Subcutaneous adipose tissue (tissue), 4 donors: ENCODE data around the gene GYG1. TPM values are rescaled to one million over a fixed set of nuclear protein-coding genes. Genes with fewer than 3 reads are reported as not detected.

Source experiments
- total RNA-seq, 4 donors: library from RNA; depleted of rRNA; stranded (reverse); fragments of >200 nt; gene quantifications; one replicate each; pipeline ENCODE4 v1.1.0, GENCODE V29; 2016
- TF ChIP-seq, protein P1 (sequence below): fragments of 450-650 bp; IDR thresholded peaks from one replicate; pipeline ENCODE4 v1.5.1; 2016; ENCODE audit warnings: low read depth, mild to moderate bottlenecking, control low read depth, antibody characterized with exemption, moderate library complexity

The GYG1 gene
- total RNA-seq, 4 donors from 2014 or later = 24.5 to 43.7 (median 33.4) TPM

DNA sequence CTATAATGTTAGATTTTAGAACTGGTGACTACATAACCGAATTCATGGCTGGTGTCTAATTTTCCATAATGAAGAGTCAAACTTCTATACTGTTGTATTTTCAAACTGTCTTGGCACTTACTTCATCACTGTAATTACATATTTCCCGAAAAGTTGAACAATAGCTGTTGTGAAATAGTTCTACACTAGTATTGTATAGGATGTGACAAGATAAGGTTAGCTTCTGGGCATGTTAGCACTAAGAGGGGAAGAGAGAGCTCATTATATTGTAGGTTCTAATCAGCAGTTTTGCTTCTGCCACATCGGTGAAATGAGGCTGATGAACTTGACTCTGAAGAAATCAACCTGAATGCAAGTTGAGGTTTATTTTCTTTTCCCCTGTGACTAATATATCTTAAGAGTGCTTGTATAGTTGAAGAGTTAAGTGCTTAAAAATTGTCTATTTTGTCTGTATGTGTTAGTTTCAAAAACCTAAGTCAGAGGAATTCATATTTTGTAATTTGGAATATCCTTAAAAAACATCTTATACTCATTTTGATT lies 8.9 kb downstream of the GYG1 start:
- TF ChIP-seq, protein P1, sequence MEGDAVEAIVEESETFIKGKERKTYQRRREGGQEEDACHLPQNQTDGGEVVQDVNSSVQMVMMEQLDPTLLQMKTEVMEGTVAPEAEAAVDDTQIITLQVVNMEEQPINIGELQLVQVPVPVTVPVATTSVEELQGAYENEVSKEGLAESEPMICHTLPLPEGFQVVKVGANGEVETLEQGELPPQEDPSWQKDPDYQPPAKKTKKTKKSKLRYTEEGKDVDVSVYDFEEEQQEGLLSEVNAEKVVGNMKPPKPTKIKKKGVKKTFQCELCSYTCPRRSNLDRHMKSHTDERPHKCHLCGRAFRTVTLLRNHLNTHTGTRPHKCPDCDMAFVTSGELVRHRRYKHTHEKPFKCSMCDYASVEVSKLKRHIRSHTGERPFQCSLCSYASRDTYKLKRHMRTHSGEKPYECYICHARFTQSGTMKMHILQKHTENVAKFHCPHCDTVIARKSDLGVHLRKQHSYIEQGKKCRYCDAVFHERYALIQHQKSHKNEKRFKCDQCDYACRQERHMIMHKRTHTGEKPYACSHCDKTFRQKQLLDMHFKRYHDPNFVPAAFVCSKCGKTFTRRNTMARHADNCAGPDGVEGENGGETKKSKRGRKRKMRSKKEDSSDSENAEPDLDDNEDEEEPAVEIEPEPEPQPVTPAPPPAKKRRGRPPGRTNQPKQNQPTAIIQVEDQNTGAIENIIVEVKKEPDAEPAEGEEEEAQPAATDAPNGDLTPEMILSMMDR = no peak

DNA sequence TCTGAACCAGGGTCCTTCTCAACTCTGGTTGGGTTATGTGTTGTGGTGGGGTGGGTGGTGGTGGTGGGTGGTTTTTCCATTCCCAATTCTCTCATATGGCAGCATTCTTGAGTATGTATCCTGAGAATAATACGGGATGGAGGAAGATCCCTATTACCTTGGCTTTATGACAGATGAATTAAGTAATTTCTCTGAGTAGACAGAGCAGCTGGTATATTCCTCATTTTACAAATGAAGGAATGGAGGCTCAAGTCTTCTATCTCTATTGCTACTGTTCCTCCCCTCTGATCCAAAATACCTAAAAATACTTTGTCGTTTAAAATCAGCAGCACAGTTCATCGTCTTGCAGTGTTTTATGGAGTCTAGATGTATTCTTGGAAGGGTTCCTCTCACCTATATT lies 10.4 kb downstream of the GYG1 start:
- TF ChIP-seq, protein P1 = no peak

DNA sequence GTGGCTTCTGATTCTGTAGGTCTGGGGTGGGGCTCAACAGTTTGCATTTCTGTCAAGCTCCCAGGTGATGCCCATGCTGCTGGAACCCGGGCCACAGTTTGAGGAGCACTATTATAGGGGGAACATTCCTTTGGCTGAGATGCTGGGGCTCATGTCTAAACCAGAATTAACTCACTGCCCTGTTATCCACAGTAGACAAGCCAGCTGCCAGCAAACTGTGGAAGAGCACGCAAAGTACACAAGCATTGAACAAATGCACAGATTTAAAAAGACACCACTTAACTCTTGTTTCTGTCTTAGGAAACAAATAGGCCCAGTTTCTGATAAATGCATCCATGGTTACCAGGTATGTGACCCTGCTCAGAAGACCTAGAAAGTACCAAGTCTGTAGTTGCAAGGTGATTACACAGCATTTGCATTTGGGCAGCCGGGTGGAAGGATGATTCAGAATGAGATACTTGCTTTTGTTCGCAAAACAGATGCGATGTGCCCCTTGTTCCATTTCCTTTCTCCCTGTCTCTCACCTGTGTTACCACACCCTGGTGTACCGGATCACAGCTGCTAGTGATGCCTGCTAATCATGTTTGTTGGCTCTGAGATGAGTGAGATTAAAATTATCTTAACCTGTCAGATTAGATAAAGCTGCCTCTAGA lies 12.4 kb downstream of the GYG1 start:
- TF ChIP-seq, protein P1 = no peak

DNA sequence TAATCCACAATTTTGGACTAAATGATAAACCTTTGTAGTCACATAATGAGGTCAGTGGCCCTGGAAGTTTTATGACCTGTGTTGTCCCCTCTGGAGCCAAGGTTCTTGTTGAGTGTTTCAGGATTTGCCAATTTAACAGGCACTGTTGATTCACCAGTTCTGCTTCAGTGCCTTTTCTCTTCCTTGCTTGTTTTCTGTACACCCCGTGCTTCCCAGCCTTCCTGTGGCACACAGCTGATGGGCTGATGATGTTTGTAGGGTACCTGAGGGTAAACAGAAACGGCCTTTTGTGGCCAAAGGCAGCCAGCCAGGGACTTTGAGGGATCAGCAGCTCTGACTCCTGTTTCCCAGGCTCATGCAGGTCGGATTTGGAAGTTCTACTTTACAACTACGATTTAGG lies 13.3 kb downstream of the GYG1 start:
- TF ChIP-seq, protein P1 = no peak

DNA sequence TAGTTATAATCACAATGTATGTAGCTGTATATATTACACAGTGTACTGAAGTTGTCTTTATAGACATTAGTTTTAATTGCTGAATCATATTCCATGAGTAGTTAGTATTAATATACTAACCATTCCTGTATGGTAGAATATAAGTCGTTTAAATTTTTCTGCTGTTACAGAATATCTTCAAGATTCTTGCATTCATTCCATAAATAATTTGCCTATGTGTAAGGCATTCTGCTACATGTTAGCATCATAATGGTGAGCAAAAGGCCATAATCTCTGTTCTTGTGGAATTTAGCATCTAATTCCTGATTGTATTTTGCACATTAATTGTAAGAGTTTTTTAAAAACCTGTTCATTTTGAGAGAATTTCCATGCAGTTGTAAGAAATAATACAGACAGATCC lies 14.1 kb downstream of the GYG1 start:
- TF ChIP-seq, protein P1 = no peak

DNA sequence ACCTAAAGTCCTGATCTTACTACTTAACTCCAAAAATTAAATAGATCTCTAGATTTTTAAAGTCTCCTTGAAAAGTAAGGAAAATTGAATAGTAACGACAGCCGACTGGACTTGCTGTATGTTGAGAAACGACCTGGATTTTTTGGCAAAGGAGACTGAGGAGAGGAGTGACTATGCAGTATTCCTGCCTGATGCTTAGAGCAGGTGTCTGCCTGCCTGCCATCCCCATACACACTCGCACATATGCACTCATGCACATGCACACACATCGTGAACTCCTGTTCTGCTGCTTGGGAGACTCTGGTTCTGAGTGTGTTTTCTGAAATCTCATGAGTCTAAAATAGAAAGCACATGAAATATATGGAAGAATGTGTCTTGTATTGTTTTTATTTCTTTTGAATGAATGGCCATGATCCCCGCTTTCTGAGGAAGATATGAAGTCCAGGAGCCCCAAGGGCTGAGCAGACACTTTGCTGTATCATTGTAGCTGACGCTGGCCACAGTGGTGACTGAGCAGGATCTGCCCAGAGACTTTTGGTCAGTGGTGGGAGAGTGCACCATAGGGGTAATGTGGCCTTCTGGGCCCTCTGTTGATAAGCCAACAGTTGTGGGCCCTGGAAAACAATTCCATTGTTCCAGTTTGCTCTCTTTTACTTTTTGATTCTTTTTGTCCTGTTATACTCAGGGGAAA lies 16.4 kb downstream of the GYG1 start:
- TF ChIP-seq, protein P1 = no peak

DNA sequence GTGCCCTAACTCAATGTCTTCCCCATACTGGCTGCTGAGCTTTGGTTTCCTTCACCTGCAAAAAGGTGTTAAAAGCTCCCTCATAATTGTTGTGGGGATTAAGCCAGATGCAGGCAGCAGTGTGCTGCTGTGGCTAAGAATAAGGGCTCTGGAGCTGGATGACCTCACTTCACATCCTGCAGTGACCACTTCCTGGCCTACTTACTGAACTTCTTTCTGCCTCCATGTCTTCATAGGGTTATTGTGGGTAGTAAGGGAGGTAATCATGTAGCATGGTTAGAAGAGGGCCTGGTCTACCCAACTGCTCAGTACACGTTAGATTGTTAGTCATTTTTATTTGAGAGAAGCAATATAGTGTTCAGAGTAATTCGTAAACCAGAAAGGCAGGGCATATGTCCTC lies 18.4 kb downstream of the GYG1 start:
- TF ChIP-seq, protein P1 = no peak
